Upper lobe of left lung (tissue), 6 donors: ENCODE results near the gene LRP8. TPM values are rescaled to one million over a fixed set of nuclear protein-coding genes. Genes with fewer than 3 reads are reported as not detected.

Experiments used
- ATAC-seq, 2 donors: fragments of 200-7000 bp; cut with Tn5 transposase; one replicate each; pipeline ENCODE4 v1.9.1; 2022; ENCODE audit warnings: mild to moderate bottlenecking in 2 of 2, moderate library complexity in 2 of 2; ENCODE audit not compliant: low FRiP score in 2 of 2
- DNase-seq, 2 donors: peaks; one replicate each; pipeline ENCODE4 v3.0.0-alpha.2; 2019 to 2020
- H3K27ac ChIP-seq, 4 donors: fragments of 200-600 bp; sonication (generic); one replicate each; pipeline ENCODE4 v1.5.1; 2016 to 2019
- H3K27me3 ChIP-seq, 4 donors: fragments of 200-600 bp; sonication (generic); one replicate each; pipeline ENCODE4 v1.5.1; 2017 to 2019
- H3K36me3 ChIP-seq, 4 donors: fragments of 200-600 bp; sonication (generic); one replicate each; pipeline ENCODE4 v1.5.1; 2016 to 2019
- H3K4me1 ChIP-seq, 4 donors: fragments of 200-600 bp; sonication (generic); one replicate each; pipeline ENCODE4 v1.5.1; 2018 to 2019
- H3K4me3 ChIP-seq, 4 donors: fragments of 200-600 bp; sonication (generic); one replicate each; pipeline ENCODE4 v1.5.1; 2017 to 2019; ENCODE audit warnings: mild to moderate bottlenecking in 2 of 4, moderate library complexity in 1 of 4
- H3K9me3 ChIP-seq, 4 donors: fragments of 200-600 bp; sonication (generic); one replicate each; pipeline ENCODE4 v1.5.1; 2018 to 2019
- EP300 ChIP-seq, 4 donors: sonication (generic); formaldehyde crosslinking; IDR thresholded peaks; one replicate each; pipeline ENCODE4 v1.5.1; 2017; ENCODE audit warnings: antibody characterized with exemption in 4 of 4, control low read depth in 2 of 4
- POLR2A ChIP-seq, 4 donors: fragments of 450-650 bp; IDR thresholded peaks; one replicate each; pipeline ENCODE4 v1.5.1; 2016 to 2017; ENCODE audit warnings: antibody characterized with exemption in 4 of 4, mild to moderate bottlenecking in 2 of 4
- POLR2AphosphoS5 ChIP-seq, 2 donors: sonication (generic); formaldehyde crosslinking; IDR thresholded peaks; one replicate each; pipeline ENCODE4 v1.5.1; 2017; ENCODE audit warnings: antibody characterized with exemption in 2 of 2
- WGBS, 2 donors: methylation state at CpG; one replicate each; pipeline ENCODE4 v1.1.5; 2017 to 2018; 5-methylcytosine and 5-hydroxymethylcytosine counted together
- total RNA-seq, 6 donors: library from RNA; depleted of rRNA in 4 of 6; stranded (reverse); fragments of >200 nt in 4 of 6; gene quantifications; one replicate each; pipeline versions ENCODE4 v1.1.0 to v1.2.1, GENCODE V29; 2016 to 2021
- TF ChIP-seq, protein P1 (sequence below), 6 experiments: fragments of 450-650 bp in 4 of 6; fragments of 200-600 bp in 2 of 6; sonication (generic) in 2 of 6; IDR thresholded peaks; one replicate each; pipeline ENCODE4 v1.5.1; 2016 to 2019; ENCODE audit warnings: antibody characterized with exemption in 6 of 6
- donor health status: DM: no; HTN: no; CAD: no; lungs with moderate emphysema.
- donor health status: DM: no; HTN: yes; CAD: no; lungs with severe emphysema.

The LRP8 gene
- total RNA-seq, 6 donors from 2014 or later: 4.6 to 23.0 (median 11.1) TPM

DNA sequence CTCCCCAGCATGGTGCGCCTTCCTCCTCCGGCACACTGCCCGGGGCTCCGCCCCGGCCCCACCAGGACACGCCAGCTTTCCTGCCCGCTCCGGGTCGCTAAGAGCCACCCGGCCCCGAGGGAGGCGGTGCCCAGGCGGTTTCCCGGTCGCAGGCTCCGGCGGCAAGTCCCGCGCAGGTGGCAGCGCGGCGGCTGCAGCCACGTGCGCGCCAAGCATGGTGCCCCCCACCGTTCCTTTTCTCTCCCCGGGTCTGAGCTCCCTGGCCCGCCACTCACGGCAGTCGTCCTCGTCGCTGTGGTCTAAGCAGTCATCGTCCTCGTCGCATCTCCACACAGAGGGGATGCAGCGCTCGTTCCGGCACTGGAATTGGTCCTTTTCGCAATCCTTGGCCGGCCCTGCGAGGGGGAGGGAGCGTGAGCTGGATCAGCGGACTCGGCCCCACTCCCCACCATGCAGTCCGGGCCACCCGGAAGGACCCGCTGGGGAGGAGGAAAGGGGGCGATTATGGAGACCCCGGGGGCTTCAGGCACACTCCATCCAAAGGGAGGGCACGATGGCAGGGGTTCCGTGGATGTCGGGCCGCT lies 1.2 kb downstream of the LRP8 start:
- H3K27me3 ChIP-seq: no peaks in the 10 kb centered on the region
- H3K4me3 ChIP-seq: peak overlapping the region; percentile 67 to 78 (median 76)
- H3K4me1 ChIP-seq: peaks cover 24 to 33% (median 25%) of the 10 kb centered on the region in 4 donors
- peak in 1 of 2 donors; percentile 71 for DNase-seq
- ATAC-seq: peak; percentile 47 to 52
- H3K9me3 ChIP-seq: no peaks in the 10 kb centered on the region
- TF ChIP-seq POLR2AphosphoS5 (IDR thresholded peaks at IDR 0.05) (no peak), EP300 (IDR thresholded peaks at IDR 0.05) (no peak), POLR2A (IDR thresholded peaks at IDR 0.05) (no peak)
- TF ChIP-seq, protein P1, sequence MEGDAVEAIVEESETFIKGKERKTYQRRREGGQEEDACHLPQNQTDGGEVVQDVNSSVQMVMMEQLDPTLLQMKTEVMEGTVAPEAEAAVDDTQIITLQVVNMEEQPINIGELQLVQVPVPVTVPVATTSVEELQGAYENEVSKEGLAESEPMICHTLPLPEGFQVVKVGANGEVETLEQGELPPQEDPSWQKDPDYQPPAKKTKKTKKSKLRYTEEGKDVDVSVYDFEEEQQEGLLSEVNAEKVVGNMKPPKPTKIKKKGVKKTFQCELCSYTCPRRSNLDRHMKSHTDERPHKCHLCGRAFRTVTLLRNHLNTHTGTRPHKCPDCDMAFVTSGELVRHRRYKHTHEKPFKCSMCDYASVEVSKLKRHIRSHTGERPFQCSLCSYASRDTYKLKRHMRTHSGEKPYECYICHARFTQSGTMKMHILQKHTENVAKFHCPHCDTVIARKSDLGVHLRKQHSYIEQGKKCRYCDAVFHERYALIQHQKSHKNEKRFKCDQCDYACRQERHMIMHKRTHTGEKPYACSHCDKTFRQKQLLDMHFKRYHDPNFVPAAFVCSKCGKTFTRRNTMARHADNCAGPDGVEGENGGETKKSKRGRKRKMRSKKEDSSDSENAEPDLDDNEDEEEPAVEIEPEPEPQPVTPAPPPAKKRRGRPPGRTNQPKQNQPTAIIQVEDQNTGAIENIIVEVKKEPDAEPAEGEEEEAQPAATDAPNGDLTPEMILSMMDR (IDR thresholded peaks at IDR 0.05): no peak
- H3K27ac ChIP-seq: peak overlapping the region; percentile 67 to 81 (median 74)
- H3K36me3 ChIP-seq: no peaks in the 10 kb centered on the region
- 0 to 1% methylated on average over 12 to 44 of the region's 53 CpGs for WGBS, 2 donors

DNA sequence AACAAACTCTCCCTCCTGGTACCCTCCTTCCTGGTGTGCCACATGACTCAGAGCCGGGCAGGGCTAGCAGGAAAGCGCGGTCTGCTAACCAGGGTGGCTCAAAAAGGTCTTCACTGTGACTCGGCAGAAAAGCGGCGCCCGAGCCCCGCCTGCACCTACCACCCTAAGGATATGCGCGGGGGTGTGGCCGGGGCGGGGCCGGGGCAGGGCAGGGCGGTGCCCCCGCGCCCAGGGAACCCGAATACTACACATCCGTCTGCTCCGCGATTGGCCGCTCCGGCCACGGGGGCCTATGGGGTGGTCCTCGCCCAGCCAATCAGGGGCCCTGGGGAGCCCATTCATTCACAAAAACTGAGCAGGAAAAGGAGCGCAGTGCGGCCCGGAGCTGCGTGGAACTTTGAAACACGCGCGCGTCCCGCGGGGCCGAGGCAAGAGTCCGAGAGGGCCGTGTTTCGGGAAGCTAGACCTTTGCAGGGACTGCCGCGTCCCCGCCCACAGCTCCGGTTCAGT lies 1.7 kb downstream of the LRP8 start:
- Histone ChIP-seq H3K4me1 (peaks cover 24 to 33% (median 25%) of the 10 kb centered on the region in 4 donors), H3K4me3 (peak overlapping the region; percentile 67 to 78 (median 76)), H3K36me3 (no peaks in the 10 kb centered on the region), H3K27me3 (no peaks in the 10 kb centered on the region), H3K27ac (peak overlapping the region; percentile 67 to 81 (median 74)), H3K9me3 (no peaks in the 10 kb centered on the region)
- DNase-seq (peak; percentile 97 to 98), ATAC-seq (peak; percentile 91 to 95)
- peak in 2 of 4 donors; percentile 33 to 44 for TF ChIP-seq POLR2A (IDR thresholded peaks at IDR 0.05)
- peak in 1 of 2 donors; percentile 50 for TF ChIP-seq POLR2AphosphoS5 (IDR thresholded peaks at IDR 0.05)
- TF ChIP-seq, protein P1 (IDR thresholded peaks at IDR 0.05): no peak
- no peak for TF ChIP-seq EP300 (IDR thresholded peaks at IDR 0.05)
- 0 to 1% methylated on average over 18 to 41 of the region's 42 CpGs for WGBS, 2 donors

- H3K9me3 ChIP-seq: no peaks in the 10 kb centered on the region
- peak overlapping the region; percentile 67 to 81 (median 74) for H3K27ac ChIP-seq
- ATAC-seq (no peak), DNase-seq (no peak)
- H3K36me3 ChIP-seq: no peaks in the 10 kb centered on the region
- 20 to 32% methylated on average over 5 to 26 of the region's 26 CpGs for WGBS, 2 donors
- peak overlapping the region in 3 of 4 donors; percentile 67 to 78 (median 76) for H3K4me3 ChIP-seq
- TF ChIP-seq EP300 (IDR thresholded peaks at IDR 0.05) (no peak), POLR2A (IDR thresholded peaks at IDR 0.05) (peak in 1 of 4 donors; percentile 11)
- peaks cover 24 to 33% (median 25%) of the 10 kb centered on the region in 4 donors for H3K4me1 ChIP-seq
- H3K27me3 ChIP-seq: no peaks in the 10 kb centered on the region
These were observed 2.4 kb downstream of the LRP8 start for GRCh38 chr1:53325326-53326087.

GRCh38 chr1:53324728-53325297 lies 3.1 kb downstream of the LRP8 start:
- Histone ChIP-seq H3K9me3 (no peaks in the 10 kb centered on the region), H3K27me3 (no peaks in the 10 kb centered on the region), H3K4me3 (no peak overlapping the region), H3K4me1 (peaks cover 24 to 33% (median 25%) of the 10 kb centered on the region in 4 donors), H3K36me3 (no peaks in the 10 kb centered on the region), H3K27ac (peak overlapping the region in 3 of 4 donors; percentile 67 to 81 (median 74))
- 85% methylated on average over 7 of the region's 7 CpGs for WGBS, 2 donors
- DNase-seq (no peak), ATAC-seq (no peak)
- TF ChIP-seq, protein P1 (IDR thresholded peaks at IDR 0.05): no peak
- no peak for TF ChIP-seq POLR2AphosphoS5 (IDR thresholded peaks at IDR 0.05)

DNA sequence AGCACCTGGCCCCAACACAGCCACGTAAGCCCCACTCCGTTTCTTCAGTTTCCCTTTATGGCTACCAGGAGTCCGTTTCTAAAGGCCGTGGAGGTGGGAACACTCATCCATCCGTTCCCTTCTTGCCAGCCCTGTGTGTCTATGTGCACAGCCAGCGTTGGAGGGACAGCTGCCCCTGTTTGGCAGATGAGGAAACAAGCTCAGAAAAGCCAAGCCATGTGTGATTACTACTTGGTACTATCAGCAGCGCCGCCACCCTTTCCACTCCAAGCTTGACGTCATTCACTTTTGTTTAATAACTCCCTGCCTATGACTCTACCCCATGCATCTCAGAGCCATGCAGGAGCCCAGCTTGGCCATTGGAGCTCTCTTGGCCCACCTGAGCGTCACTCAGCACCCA lies 3.5 kb downstream of the LRP8 start:
- peaks cover 24 to 33% (median 25%) of the 10 kb centered on the region in 4 donors for H3K4me1 ChIP-seq
- no peaks in the 10 kb centered on the region for H3K9me3 ChIP-seq
- DNase-seq (no peak), ATAC-seq (no peak)
- no peak overlapping the region for H3K4me3 ChIP-seq
- no peaks in the 10 kb centered on the region for H3K27me3 ChIP-seq
- H3K36me3 ChIP-seq: no peaks in the 10 kb centered on the region
- WGBS, 2 donors: 92 to 95% methylated on average over 10 of the region's 10 CpGs
- H3K27ac ChIP-seq: no peak overlapping the region
- TF ChIP-seq, protein P1 (IDR thresholded peaks at IDR 0.05): no peak
- TF ChIP-seq POLR2AphosphoS5 (IDR thresholded peaks at IDR 0.05): no peak
- no peak for TF ChIP-seq EP300 (IDR thresholded peaks at IDR 0.05)
- TF ChIP-seq POLR2A (IDR thresholded peaks at IDR 0.05): no peak
